Effector CD4-positive, alpha-beta T cell (primary cell): ENCODE measurements around the gene FTSJ1.
"Not testable (repeated sequence)": the region's sequence is repeated elsewhere in the genome, so short reads cannot be mapped to it uniquely, and the experiment has no call there.

Source experiments
- DNase-seq: peaks from one replicate; pipeline ENCODE4 v3.0.0-alpha.2; 2020
- total RNA-seq: gene quantifications from one replicate; lab custom pipeline; 2026; lab: John Stamatoyannopoulos, UW

FTSJ1 gene
- total RNA-seq: 41.1 reads per million, percentile 64 among the genes with 10 or more reads in this experiment

- DNase-seq: peak; percentile 86
Measured at GRCh38 chrX:48475774-48476577, at the start of gene FTSJ1. Gene FTSJ1 (plus strand): TSS chrX:48476199. CDS start chrX:48478048, 1,849 bp downstream.

GRCh38 chrX:48427027-48427716 is 48.8 kb upstream of the FTSJ1 start:
- not testable (repeated sequence) for DNase-seq

- not testable (repeated sequence) for DNase-seq
Measured at GRCh38 chrX:48429606-48430005, 46.4 kb upstream of the FTSJ1 start.

- not testable (repeated sequence) for DNase-seq
Measured at GRCh38 chrX:48430166-48430565, 45.8 kb upstream of the FTSJ1 start.

- not testable (repeated sequence) for DNase-seq
Measured at GRCh38 chrX:48433713-48434112, 42.3 kb upstream of the FTSJ1 start.

GRCh38 chrX:48447201-48447600 is 28.8 kb upstream of the FTSJ1 start:
- not testable (repeated sequence) for DNase-seq

- DNase-seq: no peak
Measured at GRCh38 chrX:48450076-48450475, 25.9 kb upstream of the FTSJ1 start.

GRCh38 chrX:48451708-48452107 is 24.3 kb upstream of the FTSJ1 start:
- DNase-seq: no peak

- no peak for DNase-seq
Measured at GRCh38 chrX:48456628-48457331, 19.2 kb upstream of the FTSJ1 start.

- DNase-seq: no peak
Measured at GRCh38 chrX:48458711-48459110, 17.3 kb upstream of the FTSJ1 start.

- no peak for DNase-seq
Measured at GRCh38 chrX:48459483-48459882, 16.5 kb upstream of the FTSJ1 start.

- DNase-seq: no peak
Measured at GRCh38 chrX:48460031-48460430, 16.0 kb upstream of the FTSJ1 start.

GRCh38 chrX:48460606-48461005 is 15.4 kb upstream of the FTSJ1 start:
- DNase-seq: no peak

GRCh38 chrX:48461830-48462229 is 14.2 kb upstream of the FTSJ1 start:
- no peak for DNase-seq

GRCh38 chrX:48465336-48465933 is 10.6 kb upstream of the FTSJ1 start:
- no peak for DNase-seq

GRCh38 chrX:48466696-48467095 is 9.3 kb upstream of the FTSJ1 start:
- no peak for DNase-seq

GRCh38 chrX:48467281-48467761 is 8.7 kb upstream of the FTSJ1 start:
- DNase-seq: no peak

- DNase-seq: no peak
Measured at GRCh38 chrX:48468247-48468671, 7.7 kb upstream of the FTSJ1 start.

GRCh38 chrX:48468693-48469691 is 7.0 kb upstream of the FTSJ1 start:
- no peak for DNase-seq

GRCh38 chrX:48470110-48470832 is 5.7 kb upstream of the FTSJ1 start, which contains the start of gene SLC38A5:
Gene SLC38A5 (minus strand): TSS chrX:48470260. CDS start chrX:48467924, 2,336 bp downstream.
- no peak for DNase-seq

GRCh38 chrX:48470833-48471118 is 5.2 kb upstream of the FTSJ1 start:
- DNase-seq: no peak
